Stimulated activated CD4-positive, alpha-beta T cell treated with anti-CD3 and anti-CD28 coated beads, Interleukin-15, amount 100 ng/mL, for 48 hours (primary cell): ENCODE results near the gene TICAM2.
"Not testable (repeated sequence)": the region's sequence is repeated elsewhere in the genome, so short reads cannot be mapped to it uniquely, and the experiment has no call there.

Experiments
- DNase-seq, 2 donors: peaks; one replicate each; pipeline ENCODE4 v3.0.0-alpha.2; 2020; ENCODE audit warnings: low read depth in 2 of 2

The TICAM2 gene, protein sequence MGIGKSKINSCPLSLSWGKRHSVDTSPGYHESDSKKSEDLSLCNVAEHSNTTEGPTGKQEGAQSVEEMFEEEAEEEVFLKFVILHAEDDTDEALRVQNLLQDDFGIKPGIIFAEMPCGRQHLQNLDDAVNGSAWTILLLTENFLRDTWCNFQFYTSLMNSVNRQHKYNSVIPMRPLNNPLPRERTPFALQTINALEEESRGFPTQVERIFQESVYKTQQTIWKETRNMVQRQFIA

DNA sequence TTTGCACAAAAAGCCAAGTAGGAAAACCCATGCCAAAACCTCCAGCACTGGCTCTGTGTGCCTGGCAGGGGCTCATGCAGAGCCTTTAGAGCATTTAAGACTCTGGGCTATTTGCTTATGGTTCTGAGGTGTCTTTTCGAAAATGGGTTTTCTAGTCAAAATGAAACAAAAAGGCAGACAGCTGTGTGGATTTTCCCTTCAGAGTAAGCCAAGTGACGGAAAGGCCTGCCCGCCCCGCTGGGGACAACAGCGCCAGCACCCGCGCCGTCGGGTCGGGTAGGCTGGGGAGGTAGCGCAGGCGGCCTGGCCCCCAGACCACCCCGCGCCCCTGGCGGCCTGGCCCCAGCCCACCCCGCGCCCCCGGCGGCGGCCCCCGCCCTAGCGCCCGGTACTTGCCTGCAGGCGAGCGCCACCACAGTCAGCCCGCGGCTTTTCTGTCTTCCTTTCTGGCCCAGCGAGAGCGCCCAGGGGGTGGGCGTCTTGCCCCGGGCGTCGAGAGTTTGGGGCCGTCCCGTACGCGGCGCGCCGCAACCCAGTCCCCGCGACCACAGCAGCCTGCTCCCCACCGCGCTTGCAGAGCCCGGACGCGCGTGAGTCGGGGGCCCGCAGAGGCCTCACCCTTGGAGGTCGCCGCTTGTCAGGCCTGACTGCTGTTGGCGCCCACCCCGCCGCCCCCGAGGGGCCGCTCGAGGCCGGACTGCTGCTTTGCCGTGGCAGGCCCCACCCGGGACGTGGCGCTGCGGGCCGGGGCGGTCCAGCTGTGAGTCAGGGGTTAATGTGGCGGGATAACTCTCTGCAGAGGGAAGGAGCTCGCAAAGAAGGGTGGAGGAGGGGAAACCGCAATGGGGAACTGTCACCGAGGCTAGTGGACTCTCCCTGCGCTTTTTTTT, at the start of gene TICAM2:
Gene TICAM2, minus strand, starts transcription at position 779 of the 890 bp plus-strand sequence. CDS start 21,223 bp downstream, outside the sequence.
- DNase-seq: peak; percentile 40 to 51

DNA sequence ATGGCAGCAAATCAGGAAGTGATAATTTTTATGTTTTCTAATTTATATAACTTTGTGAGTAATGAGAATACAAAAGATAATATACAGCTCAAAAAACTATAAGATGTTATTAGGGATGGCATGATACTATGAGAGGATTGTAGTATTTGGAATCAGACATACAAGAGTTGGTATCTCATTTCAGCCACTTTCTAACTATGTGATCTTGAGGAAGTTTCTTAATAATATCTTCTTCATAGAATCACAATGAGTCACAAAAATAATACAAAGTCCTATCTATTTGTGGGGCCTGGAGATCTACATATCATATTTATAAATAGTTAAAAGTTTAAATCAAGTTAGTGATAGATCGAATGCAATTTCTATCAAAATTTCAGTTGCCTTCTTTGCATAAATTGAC, 47.3 kb upstream of the TICAM2 start:
- no peak for DNase-seq

DNA sequence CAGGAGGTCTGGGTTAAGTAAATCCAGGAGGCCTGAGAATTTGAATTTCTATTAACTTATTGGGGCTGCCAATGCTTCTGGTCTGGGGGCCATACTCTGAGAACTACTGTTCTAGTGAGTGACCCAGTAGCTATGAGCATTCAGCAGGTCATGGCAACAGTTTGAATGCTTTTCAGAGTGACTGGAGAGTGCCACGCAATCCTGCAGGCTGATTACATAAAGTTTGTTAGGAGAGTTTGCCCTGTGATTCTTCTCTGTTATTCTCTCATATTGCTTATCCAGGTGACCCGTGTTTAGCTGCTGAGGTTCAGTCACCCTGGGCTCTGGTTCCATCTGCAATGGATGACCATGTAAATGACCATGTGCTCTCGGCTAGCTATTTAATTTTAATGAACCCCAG, 45.8 kb upstream of the TICAM2 start:
- DNase-seq: no peak

DNA sequence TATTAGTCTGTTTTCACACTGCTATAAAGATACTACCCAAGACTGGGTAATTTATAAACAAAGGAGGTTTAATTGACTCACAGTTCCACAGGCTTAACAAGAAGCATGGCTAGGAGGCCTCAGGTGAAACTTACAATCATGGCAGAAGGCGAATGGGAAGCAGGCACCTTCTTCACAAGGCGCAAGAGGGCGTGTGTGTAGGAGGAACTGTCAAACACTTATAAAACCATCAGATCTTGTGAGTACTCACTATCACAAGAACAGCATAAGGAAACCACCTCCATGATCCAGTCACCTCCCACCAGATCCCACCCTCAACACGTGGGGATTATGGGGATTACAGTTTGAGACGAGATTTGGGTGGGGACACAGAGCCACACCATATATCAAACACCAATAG, 43.1 kb upstream of the TICAM2 start:
- not testable (repeated sequence) for DNase-seq

DNA sequence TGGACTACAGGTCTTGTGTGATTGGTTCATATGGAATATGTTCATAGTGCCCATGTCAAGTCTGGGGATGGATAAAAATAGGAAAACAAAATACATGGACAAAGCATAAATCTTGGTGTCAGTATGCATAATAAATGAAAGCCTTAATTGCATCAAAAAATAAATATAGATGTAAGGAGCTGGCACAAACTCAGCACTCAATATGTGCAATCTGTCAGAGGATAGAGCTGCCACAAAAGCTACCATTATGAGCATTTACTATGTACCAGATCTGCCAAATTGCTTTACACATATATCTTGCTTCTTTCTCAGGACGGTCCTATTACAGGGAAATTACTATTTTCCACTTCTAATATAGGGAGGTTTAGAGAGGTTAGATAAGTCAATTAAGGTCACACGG, 41.8 kb upstream of the TICAM2 start:
- DNase-seq: no peak

DNA sequence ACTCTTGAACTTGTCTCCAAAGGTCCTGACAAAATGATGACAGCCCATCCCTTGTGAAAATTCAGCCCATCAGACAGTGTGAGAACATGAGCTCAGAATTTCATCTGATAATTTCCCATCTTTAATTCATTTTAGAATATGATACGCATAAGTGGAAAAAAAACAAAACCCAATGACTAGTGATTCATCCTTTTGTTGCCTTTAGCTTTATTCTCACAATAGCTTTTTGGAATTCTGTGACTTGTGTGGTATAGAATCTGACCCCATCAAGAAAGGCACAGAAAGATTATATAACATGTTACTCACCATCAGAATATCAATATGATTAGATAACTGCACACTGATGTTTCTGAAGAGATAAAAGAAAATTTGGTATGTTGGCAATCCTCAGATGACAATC, 39.7 kb upstream of the TICAM2 start:
- no peak for DNase-seq

DNA sequence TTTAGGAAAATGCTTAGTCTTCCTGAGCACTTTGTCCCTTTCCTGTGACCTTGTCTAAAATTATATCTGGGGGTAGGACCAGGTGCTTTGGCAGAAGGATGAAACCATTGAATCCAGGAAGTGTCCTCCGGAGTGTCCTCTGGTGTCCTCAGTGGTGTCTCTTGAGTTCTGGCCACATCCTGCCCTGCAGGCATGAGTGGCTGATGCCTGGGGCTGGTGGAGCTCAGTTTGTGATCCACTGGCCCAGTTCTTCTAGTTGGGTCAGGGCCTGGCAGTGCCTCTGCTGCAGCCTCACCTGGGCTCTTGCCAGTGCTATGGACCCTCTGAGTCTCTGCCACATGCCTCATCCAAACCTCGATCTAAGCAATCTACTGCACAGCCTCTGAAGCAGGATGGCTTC, 38.0 kb upstream of the TICAM2 start:
- DNase-seq: no peak

DNA sequence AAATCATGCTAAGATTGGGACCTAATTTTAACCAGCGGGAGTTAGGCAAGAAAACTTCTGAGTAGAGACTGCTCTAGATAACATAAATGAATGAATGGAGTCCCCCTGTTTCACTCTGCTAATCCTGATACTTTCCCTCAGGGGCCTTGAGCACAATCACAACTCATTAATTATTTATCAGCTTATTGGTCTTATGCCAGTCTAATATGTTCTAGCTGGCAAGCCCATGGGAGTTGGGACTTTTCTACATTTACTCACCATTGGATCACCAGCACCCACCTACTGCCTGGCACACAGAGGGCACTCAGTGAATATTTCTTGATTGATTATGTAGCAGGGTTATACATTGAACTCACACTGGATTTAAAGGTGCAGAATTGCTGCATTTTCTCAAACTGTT, 37.1 kb upstream of the TICAM2 start:
- DNase-seq: no peak

DNA sequence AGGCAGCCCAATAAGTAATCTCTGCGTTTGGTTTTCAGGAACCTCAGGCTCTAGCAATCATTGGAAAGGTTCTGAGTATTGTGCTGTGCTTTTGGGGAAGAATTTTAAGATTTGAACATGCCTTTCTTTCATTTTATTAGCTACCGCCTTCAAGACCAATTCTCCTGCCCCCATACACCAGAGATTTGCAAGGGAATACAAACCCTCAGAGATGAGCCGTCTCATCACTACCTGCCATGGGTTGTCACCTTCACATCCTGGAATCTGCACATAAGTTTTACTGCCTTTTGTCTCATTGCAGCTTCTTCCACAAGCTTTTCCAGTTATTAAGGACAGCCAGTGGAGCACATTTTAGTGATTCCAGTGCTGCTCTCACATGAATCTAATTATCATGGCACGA, 35.2 kb upstream of the TICAM2 start:
- DNase-seq: no peak

DNA sequence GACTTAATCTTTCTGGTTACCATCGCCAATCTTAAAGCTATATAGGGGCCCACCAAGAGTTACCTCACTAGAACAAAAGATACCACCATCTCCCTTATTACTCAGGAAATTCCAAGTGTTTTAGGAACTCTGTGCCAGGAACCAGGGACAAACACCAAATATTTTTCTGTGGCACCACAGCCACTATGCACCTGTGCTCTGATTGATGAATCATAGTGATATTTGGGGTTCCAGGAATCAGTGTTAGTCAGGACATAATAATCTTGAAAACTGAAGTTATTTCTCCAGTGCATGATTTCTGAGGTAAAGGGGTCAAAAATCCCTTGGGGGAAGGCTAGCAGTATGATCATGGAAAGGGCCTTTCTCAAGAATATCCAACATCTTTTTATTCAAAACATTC, 33.7 kb upstream of the TICAM2 start:
- no peak for DNase-seq

DNA sequence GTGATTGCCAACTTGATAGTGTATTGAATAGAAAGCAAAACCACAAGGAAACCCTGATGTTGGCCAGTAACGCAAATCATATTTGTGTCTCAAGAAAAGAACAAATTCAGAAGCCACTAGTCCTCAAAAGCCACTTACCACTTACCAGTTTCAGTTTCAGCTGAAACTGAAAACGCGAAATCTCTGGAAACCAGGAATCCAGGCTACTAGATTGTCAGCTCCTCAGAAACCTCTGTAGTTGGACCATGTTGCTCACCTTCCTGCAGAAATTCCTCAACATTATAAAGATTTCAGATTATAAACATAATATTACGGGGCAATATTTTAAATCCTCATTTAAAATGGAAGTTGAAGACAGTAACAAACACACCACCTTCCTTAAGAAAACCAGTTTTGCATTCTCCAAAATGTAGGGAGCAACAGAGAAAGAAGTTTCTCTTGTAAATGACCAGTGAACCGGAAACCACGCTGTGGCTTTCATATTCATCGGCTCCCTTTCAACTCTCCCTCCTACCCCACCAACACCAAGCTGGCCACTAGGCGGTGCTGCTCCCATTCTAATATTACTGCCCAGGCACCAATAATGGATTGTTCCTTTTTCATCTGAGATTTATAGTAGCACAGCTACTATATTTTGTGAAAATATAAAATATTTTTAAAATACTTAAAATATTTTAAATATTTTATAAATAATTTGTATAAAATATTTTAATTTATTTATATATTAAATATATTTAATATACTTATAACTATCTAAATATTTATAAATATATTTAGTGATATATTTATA, 32.3 kb upstream of the TICAM2 start:
- DNase-seq: peak; percentile 61 to 82

DNA sequence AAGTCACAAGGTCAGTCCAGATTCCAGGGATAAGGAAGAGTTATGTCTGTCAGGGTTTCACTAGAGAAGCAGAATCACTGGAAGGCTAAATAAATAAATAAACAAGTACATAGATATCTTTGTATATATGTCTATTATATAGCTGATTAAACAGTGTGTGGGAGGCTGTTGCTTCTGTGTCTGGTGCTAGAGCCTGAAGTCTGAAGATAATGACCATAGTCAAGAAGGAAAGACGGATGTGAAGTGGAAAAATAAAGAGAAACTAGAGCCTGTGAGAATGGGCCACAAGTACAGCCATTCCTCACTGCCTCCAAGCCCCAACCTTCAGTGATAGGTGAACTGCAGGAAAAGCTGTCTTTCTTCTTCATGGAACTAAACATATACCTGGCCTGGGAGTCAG, 27.6 kb upstream of the TICAM2 start:
- no peak for DNase-seq

DNA sequence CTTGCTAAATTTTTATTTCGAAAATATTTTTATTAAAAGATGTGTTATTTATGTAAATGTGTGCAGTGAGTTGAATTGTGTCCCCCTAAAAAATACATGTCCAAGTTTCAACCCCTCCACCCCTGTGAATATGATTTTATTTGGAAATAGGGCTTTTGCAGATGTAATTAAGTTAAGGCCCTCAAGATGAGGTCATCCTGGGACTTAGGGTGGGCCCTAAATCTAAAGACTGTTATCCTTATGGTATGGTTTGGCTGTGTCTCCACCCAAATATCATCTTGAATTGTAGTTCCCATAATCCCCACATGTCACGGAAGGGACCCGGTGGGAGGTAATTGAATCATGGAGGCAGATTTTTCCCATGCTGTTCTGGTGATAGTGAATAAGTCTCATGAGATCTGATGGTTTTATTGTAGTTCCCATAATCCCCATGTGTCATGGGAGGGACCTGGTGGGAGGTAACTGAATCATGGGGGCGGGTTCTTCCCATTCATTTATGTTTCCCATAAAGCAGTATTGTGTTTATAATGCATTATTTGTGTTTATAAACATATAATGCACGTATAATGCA, 25.1 kb upstream of the TICAM2 start:
- DNase-seq: no peak

DNA sequence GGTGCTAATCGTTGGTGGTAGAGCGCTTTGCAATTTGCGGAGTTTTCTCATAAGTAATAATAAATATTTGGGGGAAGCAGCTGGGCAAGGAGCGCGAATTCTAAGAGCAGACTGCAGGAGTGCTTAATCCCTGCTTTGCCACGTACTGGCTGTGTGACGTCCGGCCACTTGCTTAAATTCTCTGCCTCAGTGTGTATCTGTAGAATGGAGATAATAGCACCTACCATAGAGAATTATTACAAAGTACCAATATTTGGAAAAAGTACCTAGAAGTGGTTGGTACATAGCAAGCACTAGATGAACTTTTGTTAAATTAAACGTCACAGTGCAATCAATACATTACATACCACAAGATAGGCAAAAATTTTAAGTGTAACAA, 24.2 kb upstream of the TICAM2 start:
- no peak for DNase-seq

DNA sequence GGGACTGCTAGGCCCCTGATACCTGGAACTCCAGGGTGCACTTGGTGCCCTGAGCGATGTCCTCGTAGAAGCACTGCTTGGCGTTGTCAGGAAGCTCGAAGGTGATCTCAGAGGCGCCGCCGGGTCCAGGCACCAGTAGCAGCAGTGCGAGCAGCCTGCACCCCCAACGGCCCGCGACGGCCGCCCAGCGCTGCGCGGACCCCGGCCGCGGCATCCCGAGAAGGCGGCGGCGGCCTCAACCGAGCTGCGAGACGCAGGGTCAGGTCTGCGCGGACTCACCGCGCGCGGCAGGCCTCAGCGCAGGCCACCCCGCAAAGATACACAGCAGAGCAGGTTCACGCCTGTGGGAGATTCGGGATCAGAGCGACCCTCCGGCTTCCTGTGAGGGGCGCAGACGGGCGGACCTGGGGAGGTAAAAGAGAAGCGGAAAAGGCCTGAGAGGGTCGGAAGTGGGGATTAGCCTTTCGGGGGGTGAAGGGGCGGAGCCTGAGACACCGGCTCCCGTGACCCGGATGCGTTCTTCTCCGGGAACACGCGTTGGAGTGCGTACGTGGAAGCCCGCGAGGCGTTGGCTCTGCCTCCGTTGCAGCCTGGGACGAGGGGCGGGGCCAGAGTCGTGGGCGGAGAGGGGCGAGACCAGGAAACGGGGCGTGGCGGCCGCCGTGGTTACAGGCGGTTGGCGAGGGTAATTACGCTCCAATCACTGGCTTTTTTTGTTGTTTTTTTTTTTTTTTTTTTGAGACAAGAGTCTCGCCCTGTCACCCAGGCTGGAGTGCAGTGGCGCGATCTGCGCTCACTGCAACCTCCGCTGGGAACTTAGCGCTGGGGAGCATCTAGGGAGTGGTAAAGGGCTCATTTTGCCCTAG, 23.5 kb upstream of the TICAM2 start, which contains the start of gene TMED7:
Gene TMED7, minus strand, starts transcription at position 458 of the 866 bp plus-strand sequence. Its CDS starts 244 bp downstream, at position 214.
- DNase-seq: peak; percentile 100

DNA sequence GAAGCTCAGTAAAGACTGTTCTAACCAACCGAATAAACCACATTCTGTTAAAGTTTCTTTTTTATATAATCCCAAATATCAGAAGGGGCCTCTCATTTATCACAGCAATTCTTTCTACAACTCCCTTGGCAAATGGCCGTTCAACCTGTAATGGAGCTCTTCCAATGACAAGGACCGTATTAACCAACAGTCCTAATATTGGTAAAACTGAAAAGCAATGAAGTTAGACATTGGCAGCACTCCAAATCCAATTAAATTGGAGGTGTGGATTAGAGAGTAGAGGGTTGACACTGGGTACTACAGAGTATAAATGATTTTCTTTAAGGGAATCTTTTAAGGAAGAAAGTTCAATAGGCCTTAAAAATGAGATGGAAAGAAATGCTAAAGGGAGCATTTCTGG, 22.7 kb upstream of the TICAM2 start:
- DNase-seq: no peak

DNA sequence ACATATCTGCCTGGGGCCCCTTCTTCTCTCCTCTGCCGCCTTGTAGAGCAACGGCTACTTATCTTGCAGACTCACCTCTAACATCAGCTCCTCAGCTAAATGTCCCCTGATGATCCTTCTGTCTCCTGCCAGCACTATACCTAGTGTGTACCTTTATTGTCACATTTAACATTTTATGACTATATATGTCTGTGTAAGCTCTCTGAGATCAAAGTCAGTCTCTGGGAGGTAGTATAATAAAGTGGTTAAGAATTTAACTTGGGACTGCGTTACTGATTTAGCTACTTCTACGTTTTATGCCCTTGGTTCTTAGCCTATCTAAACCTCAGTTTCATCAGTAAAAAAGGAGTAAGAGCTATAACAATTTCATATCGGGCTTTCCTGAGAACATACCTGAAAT, 21.4 kb upstream of the TICAM2 start:
- DNase-seq: no peak

DNA sequence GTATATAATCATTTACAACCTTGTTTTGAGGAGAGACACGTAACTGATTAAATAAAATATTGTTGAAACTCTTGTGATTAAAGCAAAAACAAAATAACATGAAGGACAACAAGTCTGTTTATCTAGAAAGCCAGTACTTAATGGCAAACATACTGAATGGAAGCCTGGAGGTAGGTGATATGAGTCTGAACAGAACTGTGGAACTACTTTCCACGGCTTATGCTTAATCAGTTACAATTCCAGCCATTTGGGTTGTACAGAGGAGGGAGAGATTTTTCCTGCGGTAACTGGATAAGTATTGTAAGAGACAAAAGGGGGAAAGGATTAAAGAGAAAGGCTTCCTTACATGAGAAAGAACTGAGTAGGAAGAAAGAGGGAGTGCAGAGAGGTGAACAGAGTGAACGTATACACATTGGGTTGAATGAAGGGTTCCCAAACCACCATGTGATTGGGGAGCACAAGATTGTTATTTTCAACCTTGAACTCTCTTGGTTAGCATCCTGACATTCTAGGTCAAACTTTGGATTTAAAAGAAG, 19.2 kb upstream of the TICAM2 start:
- no peak for DNase-seq

DNA sequence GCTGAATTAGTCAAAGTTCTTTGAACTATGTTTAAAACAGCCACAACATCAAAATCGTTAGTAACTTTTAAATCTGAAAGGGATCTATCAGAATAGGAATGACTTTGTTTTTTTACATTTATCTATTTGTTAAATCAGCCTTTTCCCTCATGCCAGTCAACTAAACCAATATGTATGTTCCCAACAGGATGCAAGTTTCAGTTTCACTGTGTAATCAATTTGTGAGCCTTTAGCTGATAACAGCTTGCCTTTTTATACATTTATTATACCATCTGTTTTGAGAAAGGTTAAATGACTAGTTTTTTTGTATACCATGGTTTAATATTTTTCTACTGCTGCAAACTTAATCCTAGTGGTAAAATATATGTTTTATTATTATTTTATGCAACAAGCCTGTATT, 14.6 kb upstream of the TICAM2 start:
- DNase-seq: no peak

DNA sequence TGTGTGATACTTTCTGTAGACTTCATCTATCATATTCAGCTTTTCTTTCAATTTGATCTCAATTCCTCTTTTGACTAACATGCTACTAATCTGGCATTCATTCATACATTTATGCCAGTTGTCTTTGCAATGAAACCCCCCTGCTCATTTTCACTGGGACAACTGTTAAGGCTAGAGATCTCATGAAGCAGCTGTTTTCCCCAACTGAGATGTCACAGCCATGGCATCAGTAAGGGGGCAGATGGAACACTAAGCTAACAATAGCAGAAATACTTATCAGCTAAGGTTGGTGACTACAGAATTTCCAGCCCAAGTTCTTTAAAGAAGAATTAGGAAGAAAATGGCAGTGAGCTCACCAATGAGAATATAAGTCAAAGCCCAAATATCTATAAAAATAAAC, 14.2 kb upstream of the TICAM2 start:
- DNase-seq: no peak

DNA sequence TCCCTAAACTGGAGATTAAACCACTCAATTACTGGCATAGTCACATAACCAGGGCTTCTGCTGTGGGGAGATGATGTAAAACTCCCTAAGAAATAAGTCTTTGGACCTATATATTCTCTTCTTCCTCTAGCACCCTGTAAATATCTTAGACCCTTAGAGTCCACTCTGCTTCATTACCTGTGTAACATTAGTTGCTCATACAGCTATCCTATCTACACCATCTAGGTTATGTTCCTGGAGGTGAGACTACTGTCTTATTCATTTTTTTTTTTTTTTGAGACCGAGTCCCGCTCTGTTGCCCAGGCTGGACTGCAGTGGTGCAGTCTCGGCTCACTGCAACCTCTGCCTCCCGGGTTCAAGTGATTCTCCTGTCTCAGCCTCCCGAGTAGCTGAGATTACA, 9.6 kb upstream of the TICAM2 start:
- no peak for DNase-seq
